RWPE2 (cell line): ENCODE measurements around the gene MARK3.
A peak's percentile ranks its signal among the peaks of the same experiment; 100 is the strongest.

Experiments
- ATAC-seq: fragments of 200-7000 bp; cut with Tn5 transposase; 3 replicates; pipeline ENCODE4 v1.9.1; 2021; ENCODE audit warnings: low read depth
- DNase-seq: peaks from one replicate; pipeline ENCODE4 v3.0.0-alpha.2; 2020; ENCODE audit warnings: low spot score
- H3K27ac ChIP-seq: fragments of 450-650 bp; 2 replicates; pipeline ENCODE4 v1.5.1; 2017; ENCODE audit warnings: mild to moderate bottlenecking; ENCODE audit not compliant: poor library complexity, severe bottlenecking
- H3K27me3 ChIP-seq: fragments of 250-450 bp; sonication (Bioruptor Pico); 2 replicates; pipeline ENCODE4 v1.5.1; 2021; ENCODE audit warnings: mild to moderate bottlenecking, moderate library complexity; ENCODE audit not compliant: insufficient read depth, poor library complexity, severe bottlenecking
- H3K36me3 ChIP-seq: fragments of 250-450 bp; sonication (Bioruptor Pico); 2 replicates; pipeline ENCODE4 v1.5.1; 2020; ENCODE audit warnings: low read depth, mild to moderate bottlenecking, moderate library complexity
- H3K4me1 ChIP-seq: fragments of 250-450 bp; sonication (Bioruptor Pico); 2 replicates; pipeline ENCODE4 v1.5.1; 2021; ENCODE audit warnings: mild to moderate bottlenecking, moderate library complexity; ENCODE audit not compliant: insufficient read depth, poor library complexity, severe bottlenecking
- H3K4me3 ChIP-seq: fragments of 250-450 bp; sonication (Bioruptor Pico); 2 replicates; pipeline ENCODE4 v1.5.1; 2021; ENCODE audit warnings: mild to moderate bottlenecking, moderate library complexity; ENCODE audit not compliant: severe bottlenecking
- H3K9me3 ChIP-seq: fragments of 250-450 bp; sonication (Bioruptor Pico); 2 replicates; pipeline ENCODE4 v1.5.1; 2021; ENCODE audit warnings: mild to moderate bottlenecking, moderate library complexity; ENCODE audit not compliant: severe bottlenecking
- TF ChIP-seq, protein P1 (sequence below): fragments of 450-650 bp; IDR thresholded peaks from one replicate; pipeline ENCODE4 v1.5.1; 2017; ENCODE audit warnings: mild to moderate bottlenecking, moderate library complexity; ENCODE audit not compliant: poor library complexity, severe bottlenecking

Gene MARK3

GRCh38 chr14:103535891-103536565 is 150.8 kb downstream of the MARK3 start:
- Histone ChIP-seq H3K27ac (no peak overlapping the region), H3K27me3 (no peaks in the 10 kb centered on the region), H3K4me3 (no peak overlapping the region), H3K9me3 (no peaks in the 10 kb centered on the region), H3K4me1 (peaks cover 17% of the 10 kb centered on the region), H3K36me3 (peaks cover 1% of the 10 kb centered on the region)
- TF ChIP-seq, protein P1, sequence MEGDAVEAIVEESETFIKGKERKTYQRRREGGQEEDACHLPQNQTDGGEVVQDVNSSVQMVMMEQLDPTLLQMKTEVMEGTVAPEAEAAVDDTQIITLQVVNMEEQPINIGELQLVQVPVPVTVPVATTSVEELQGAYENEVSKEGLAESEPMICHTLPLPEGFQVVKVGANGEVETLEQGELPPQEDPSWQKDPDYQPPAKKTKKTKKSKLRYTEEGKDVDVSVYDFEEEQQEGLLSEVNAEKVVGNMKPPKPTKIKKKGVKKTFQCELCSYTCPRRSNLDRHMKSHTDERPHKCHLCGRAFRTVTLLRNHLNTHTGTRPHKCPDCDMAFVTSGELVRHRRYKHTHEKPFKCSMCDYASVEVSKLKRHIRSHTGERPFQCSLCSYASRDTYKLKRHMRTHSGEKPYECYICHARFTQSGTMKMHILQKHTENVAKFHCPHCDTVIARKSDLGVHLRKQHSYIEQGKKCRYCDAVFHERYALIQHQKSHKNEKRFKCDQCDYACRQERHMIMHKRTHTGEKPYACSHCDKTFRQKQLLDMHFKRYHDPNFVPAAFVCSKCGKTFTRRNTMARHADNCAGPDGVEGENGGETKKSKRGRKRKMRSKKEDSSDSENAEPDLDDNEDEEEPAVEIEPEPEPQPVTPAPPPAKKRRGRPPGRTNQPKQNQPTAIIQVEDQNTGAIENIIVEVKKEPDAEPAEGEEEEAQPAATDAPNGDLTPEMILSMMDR: no peak
- ATAC-seq: no peak
- DNase-seq: no peak

GRCh38 chr14:103536693-103537092 is 151.5 kb downstream of the MARK3 start:
- ATAC-seq: no peak
- H3K27ac ChIP-seq: no peak overlapping the region
- no peaks in the 10 kb centered on the region; the same call in 1 of the 2 replicates for H3K36me3 ChIP-seq

DNA sequence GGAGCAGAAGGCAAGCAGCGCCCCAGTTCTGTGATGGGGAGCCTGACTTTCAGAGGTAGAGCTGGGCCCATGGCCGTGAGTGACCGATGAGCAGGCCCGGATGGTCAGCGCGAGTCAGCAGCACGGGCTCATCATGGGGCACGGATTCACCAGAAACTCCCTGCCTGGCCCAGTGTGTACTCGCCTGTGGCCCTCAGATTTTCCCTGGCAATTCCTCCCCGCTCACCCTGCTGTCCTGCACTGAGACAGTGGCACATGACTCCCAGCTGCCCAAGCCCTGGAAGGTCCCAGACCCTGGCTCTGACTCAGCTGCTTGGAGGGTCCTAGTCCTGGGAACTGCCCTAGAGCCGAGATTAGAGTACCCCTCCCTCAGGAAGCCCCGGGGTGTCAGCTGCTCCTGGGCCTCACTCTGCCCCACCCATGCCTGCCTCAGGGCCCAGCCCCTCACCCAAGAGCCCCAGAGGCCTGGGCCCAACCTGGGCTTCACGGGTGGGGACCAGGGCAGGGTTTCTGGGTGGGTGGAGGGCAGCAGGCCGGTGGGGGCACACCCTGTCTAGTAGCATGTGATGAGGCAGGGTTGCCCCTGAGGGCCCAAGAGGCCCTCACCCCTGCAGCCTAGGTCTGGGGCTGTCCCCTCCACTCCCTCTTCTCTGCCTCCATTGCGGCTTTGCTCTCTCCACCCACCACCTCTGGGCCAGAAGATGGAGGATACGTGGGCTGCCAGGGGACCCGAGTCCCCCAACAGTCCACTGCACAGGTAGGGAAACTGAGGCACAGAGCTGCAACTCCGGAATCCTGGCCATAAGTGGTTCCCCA is 152.2 kb downstream of the MARK3 start:
- Histone ChIP-seq H3K4me3 (no peak overlapping the region), H3K36me3 (no peaks in the 10 kb centered on the region), H3K9me3 (no peaks in the 10 kb centered on the region), H3K27ac (no peak overlapping the region), H3K27me3 (no peaks in the 10 kb centered on the region), H3K4me1 (peaks cover 29% of the 10 kb centered on the region)
- TF ChIP-seq, protein P1: no peak
- ATAC-seq: no peak
- no peak for DNase-seq

More at GRCh38 chr14:103536693-103537092, 151.5 kb downstream of the MARK3 start:
- Histone ChIP-seq H3K4me3 (no peak overlapping the region), H3K27me3 (no peaks in the 10 kb centered on the region), H3K4me1 (peaks cover 24% of the 10 kb centered on the region), H3K9me3 (no peaks in the 10 kb centered on the region)
- DNase-seq: no peak
- TF ChIP-seq, protein P1: no peak

DNA sequence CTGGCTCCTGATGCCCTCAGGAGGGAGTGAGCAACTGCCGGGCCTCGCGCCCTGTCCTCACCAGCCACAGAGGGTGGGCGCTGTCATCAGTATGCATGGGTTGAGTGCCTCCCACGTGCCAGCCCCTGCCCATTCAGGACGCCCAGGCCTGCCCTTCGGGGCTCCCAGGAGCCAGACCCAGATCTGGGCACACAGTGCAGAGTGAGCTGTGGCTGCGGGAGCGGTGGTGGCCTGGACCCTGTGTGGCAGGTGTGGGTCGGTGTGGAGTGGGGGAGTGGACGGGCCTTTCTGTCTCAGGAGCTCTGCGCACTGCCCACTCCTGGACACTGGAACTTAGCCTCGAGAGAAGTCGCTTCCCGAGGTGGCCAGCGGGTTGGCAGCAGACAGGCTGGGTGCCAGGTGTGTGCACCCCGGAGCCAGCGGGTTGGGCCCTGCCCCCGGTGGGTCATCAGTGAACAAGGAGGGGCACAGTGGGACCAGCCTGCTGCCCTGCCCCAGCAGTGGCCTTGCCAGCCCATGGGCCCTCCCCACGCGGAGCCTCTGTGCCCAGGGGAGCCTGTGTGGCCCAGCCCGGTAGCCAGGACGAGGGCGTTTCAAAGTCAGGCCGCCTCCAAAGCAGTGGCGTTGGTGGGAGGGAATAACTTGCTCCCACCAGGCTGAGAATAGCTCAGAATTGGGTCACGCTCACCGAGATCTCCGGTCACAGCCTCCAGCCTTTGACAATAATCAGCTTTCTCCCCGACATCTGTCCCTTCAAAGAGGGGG is 153.3 kb downstream of the MARK3 start:
- ATAC-seq: no peak
- H3K27ac ChIP-seq: peak overlapping the region; percentile 94
- no peaks in the 10 kb centered on the region for H3K36me3 ChIP-seq
- TF ChIP-seq, protein P1: no peak
- H3K4me3 ChIP-seq: no peak overlapping the region
- DNase-seq: no peak
- H3K4me1 ChIP-seq: peaks cover 29% of the 10 kb centered on the region
- no peaks in the 10 kb centered on the region for H3K27me3 ChIP-seq
- H3K9me3 ChIP-seq: no peaks in the 10 kb centered on the region
